ENCODE measurements around the gene C16orf95.

Gene C16orf95

DNA sequence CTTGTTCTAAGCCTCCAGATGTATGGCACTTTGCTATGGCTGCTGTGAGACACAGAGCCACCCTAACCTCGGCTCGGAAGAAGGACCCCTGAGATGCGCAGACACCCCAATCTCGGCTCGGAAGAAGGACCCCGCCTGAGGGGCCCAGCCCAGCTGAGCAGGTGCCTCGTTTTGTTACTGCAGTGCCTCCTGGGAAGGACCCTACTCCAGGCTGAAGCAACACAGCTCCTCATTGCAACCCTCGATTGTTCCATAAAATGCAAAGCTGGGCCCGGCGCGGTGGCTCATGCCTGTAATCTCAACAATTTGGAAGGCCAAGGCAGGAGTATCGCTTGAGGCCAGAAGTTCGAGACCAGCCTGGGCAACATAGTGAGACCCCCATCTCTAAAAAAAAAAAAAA is 61.3 kb downstream of the C16orf95 start:
- in situ Hi-C loops (cut with MboI; ENCODE audit: low pct_unique_long_range_greater_than_20kb, low sequenced_read_pairs, unreplicated experiment) = no loop called here
- no peak for DNase-seq (ENCODE audit: low spot score)
- TF ChIP-seq, protein P1, sequence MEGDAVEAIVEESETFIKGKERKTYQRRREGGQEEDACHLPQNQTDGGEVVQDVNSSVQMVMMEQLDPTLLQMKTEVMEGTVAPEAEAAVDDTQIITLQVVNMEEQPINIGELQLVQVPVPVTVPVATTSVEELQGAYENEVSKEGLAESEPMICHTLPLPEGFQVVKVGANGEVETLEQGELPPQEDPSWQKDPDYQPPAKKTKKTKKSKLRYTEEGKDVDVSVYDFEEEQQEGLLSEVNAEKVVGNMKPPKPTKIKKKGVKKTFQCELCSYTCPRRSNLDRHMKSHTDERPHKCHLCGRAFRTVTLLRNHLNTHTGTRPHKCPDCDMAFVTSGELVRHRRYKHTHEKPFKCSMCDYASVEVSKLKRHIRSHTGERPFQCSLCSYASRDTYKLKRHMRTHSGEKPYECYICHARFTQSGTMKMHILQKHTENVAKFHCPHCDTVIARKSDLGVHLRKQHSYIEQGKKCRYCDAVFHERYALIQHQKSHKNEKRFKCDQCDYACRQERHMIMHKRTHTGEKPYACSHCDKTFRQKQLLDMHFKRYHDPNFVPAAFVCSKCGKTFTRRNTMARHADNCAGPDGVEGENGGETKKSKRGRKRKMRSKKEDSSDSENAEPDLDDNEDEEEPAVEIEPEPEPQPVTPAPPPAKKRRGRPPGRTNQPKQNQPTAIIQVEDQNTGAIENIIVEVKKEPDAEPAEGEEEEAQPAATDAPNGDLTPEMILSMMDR (IDR thresholded peaks at IDR 0.05; ENCODE audit: extremely low read depth, insufficient read depth, missing control alignments) = no peak

DNA sequence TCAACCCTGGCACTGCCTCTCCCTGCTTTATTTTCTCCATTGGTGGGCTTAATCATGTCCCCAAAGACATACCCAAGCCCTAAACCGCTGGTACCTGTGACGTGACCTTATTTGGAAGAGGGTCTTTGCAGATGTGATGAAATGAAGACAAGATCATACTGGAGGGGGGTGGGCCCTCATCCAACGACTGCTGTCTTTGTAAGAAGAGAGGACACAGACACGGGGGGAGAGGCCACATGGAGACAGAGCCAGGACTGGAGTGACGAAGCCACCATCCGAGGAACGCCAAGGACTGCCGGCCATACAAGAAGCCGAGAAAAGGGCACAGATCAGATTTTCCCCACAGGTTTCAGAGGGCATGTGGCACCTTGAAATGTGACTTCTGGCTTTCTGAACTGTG is 62.5 kb downstream of the C16orf95 start:
- TF ChIP-seq, protein P1 (IDR thresholded peaks at IDR 0.05; ENCODE audit: extremely low read depth, insufficient read depth, missing control alignments) = no peak
- in situ Hi-C loops (cut with MboI; ENCODE audit: low pct_unique_long_range_greater_than_20kb, low sequenced_read_pairs, unreplicated experiment) = no loop called here

DNA sequence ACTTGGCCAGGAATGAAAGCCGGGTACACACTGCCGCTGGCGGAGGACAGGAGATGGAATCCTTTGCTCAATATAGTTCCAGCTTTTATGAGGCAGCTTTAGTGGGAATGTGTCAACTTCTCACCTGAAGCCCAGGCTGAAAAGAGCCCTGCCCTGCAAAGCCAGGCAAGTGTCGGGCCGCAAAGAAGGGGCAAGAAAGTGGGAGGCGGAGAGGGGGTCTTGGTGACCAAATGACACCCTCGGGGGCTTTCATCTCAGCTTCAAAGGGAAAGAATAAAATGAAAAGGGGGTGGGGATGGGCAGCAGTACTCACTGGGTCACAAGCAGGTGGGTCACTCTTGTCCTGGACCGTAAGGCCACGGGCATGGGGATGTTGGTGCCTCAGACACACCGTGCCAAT is 62.9 kb downstream of the C16orf95 start:
- in situ Hi-C loops (cut with MboI; ENCODE audit: low pct_unique_long_range_greater_than_20kb, low sequenced_read_pairs, unreplicated experiment) = no loop called here
- no peak for DNase-seq (ENCODE audit: low spot score)
- TF ChIP-seq, protein P1 (IDR thresholded peaks at IDR 0.05; ENCODE audit: extremely low read depth, insufficient read depth, missing control alignments) = no peak

More for the DNA sequence above, 62.5 kb downstream of the C16orf95 start:
- no peak for DNase-seq (ENCODE audit: low spot score)

DNA sequence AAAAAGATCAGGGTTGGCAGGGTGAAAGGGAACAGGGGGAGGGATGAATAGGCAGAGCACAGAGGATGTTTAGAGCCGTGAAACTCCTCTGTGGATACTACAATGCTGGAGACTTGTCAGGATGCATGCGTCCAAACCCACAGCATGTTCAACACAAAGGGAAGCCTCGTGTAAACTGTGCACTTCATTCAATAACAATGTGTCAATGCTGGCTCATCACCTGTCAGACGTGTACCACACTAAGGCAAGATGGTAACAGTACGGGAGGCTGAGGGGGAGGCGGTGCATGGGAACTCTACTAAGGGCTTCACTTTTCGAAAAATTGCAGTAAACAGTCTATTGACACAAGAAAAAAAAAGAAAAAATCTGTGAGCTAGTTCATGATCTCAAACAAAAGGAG is 63.7 kb downstream of the C16orf95 start:
- in situ Hi-C loops (cut with MboI; ENCODE audit: low pct_unique_long_range_greater_than_20kb, low sequenced_read_pairs, unreplicated experiment) = no loop called here
- no peak for DNase-seq (ENCODE audit: low spot score)
- TF ChIP-seq, protein P1 (IDR thresholded peaks at IDR 0.05; ENCODE audit: extremely low read depth, insufficient read depth, missing control alignments) = no peak

All from GM13977 (cell line).